Kidney epithelial cell (primary cell): Measurements from ENCODE around the gene SPATA25. TPM values are rescaled to one million over a fixed set of nuclear protein-coding genes. Genes with fewer than 3 reads are reported as not detected.

ENCODE experiments used
- DNase-seq: peaks from one replicate; pipeline ENCODE4 v3.0.0-alpha.2; 2010; ENCODE audit warnings: low read depth
- H3K27me3 ChIP-seq: 2 replicates; pipeline ENCODE4 v1.6.0; 2011; ENCODE audit warnings: low read length; ENCODE audit not compliant: control insufficient read depth, insufficient read depth
- H3K36me3 ChIP-seq: 2 replicates; pipeline ENCODE4 v1.5.1; 2011; ENCODE audit warnings: low read length; ENCODE audit not compliant: control insufficient read depth, insufficient read depth
- H3K4me3 ChIP-seq: 2 replicates; pipeline ENCODE4 v1.5.1; 2011; ENCODE audit warnings: low read depth, mild to moderate bottlenecking, control low read depth, low read length
- CTCF ChIP-seq: IDR thresholded peaks from 2 replicates; pipeline ENCODE4 v1.5.1; 2011; ENCODE audit warnings: mild to moderate bottlenecking, moderate library complexity, low read length, control low read depth, inconsistent platforms; ENCODE audit not compliant: insufficient read depth, poor library complexity, severe bottlenecking
- total RNA-seq: library from RNA; depleted of rRNA; stranded (reverse); fragments of >200 nt; gene quantifications from 2 replicates; pipeline ENCODE4 v1.2.3, GENCODE V29; 2015

Gene SPATA25
- total RNA-seq, 1 donor from 2014 or later = 0.25 TPM

- DNase-seq = no peak
- H3K36me3 ChIP-seq = peaks cover 4% of the 10 kb centered on the region
These were observed 46.7 kb downstream of the SPATA25 start for GRCh38 chr20:45840700-45841198.

GRCh38 chr20:45836841-45837240, 50.6 kb downstream of the SPATA25 start:
- no peaks in the 10 kb centered on the region for H3K27me3 ChIP-seq
- no peak for TF ChIP-seq CTCF
- H3K36me3 ChIP-seq = no peaks in the 10 kb centered on the region
- H3K4me3 ChIP-seq = no peak overlapping the region
- DNase-seq = no peak

More at GRCh38 chr20:45840700-45841198, 46.7 kb downstream of the SPATA25 start:
- Histone ChIP-seq H3K27me3 (no peaks in the 10 kb centered on the region), H3K4me3 (no peak overlapping the region)
- TF ChIP-seq CTCF = no peak

Other genes with a start within 250 kb of the SPATA25 start
- not detected in 2 replicates for gene WFDC11, start 217.4 kb downstream of the SPATA25 start, total RNA-seq
- not detected in 2 replicates for gene WFDC13, start 185.6 kb downstream of the SPATA25 start, total RNA-seq
- not detected in 2 replicates for gene WFDC10B, start 182.6 kb downstream of the SPATA25 start, total RNA-seq
- gene SPINT4, start 165.3 kb downstream of the SPATA25 start, total RNA-seq = not detected in 2 replicates
- gene WFDC3, start 95.7 kb downstream of the SPATA25 start, total RNA-seq = not detected in 2 replicates
- 46.7 and 48.2 TPM in 2 replicates for gene DNTTIP1, start 95.7 kb downstream of the SPATA25 start, total RNA-seq
- gene UBE2C, start 75.0 kb downstream of the SPATA25 start, total RNA-seq = 25.9 and 31.3 TPM in 2 replicates
- gene TNNC2, start 60.3 kb downstream of the SPATA25 start, total RNA-seq = not detected in 2 replicates
- gene SNX21, start 53.8 kb downstream of the SPATA25 start, total RNA-seq = 24.7 and 28.4 TPM in 2 replicates
- gene ACOT8, start 30.2 kb downstream of the SPATA25 start, total RNA-seq = 35.3 and 38.7 TPM in 2 replicates
- gene ZSWIM3, start 30.0 kb downstream of the SPATA25 start, total RNA-seq = 3.8 and 4.7 TPM in 2 replicates
- gene ZSWIM1, start 6.4 kb downstream of the SPATA25 start, total RNA-seq = 12.7 and 16.2 TPM in 2 replicates
- 7.9 and 9.0 TPM in 2 replicates for gene NEURL2, start 3.6 kb upstream of the SPATA25 start, total RNA-seq
- gene CTSA, start 3.7 kb upstream of the SPATA25 start, total RNA-seq = 136 and 192 TPM in 2 replicates
- 55.8 and 71.1 TPM in 2 replicates for gene PLTP, start 24.5 kb upstream of the SPATA25 start, total RNA-seq
- gene PCIF1, start 47.1 kb upstream of the SPATA25 start, total RNA-seq = 22.4 and 29.2 TPM in 2 replicates
- gene ZNF335, start 84.6 kb upstream of the SPATA25 start, total RNA-seq = 20.3 and 26.7 TPM in 2 replicates
- gene MMP9, start 121.3 kb upstream of the SPATA25 start, total RNA-seq = 33.8 and 39.5 TPM in 2 replicates
- gene SLC12A5, start 141.6 kb upstream of the SPATA25 start, total RNA-seq = 1.3 TPM in 1 of 2 replicates, not detected in the other
- gene NCOA5, start 202.3 kb upstream of the SPATA25 start, total RNA-seq = 30.5 and 31.4 TPM in 2 replicates
- 57.6 and 58.3 TPM in 2 replicates for gene CD40, start 230.7 kb upstream of the SPATA25 start, total RNA-seq